Stimulated activated CD4-positive, alpha-beta T cell treated with anti-CD3 and anti-CD28 coated beads, Interleukin-1b, Interleukin-23, amount 100 ng/mL, for 48 hours (primary cell): ENCODE data around the gene PRR27.
"Not testable (repeated sequence)": the region's sequence is repeated elsewhere in the genome, so short reads cannot be mapped to it uniquely, and the experiment has no call there.

Experiments
- DNase-seq: peaks from one replicate; pipeline ENCODE4 v3.0.0-alpha.2; 2020

The PRR27 gene

GRCh38 chr4:70212752-70213151 lies 58.7 kb downstream of the PRR27 start:
- not testable (repeated sequence) for DNase-seq
